ENCODE results near the gene STRC.
"Not testable (repeated sequence)": the region's sequence is repeated elsewhere in the genome, so short reads cannot be mapped to it uniquely, and the experiment has no call there.

The STRC gene

GRCh38 chr15:43562753-43563152 lies 55.8 kb downstream of the STRC start:
- DNase-seq = not testable (repeated sequence)

- DNase-seq = no peak
Measured at GRCh38 chr15:43552986-43553385, 65.6 kb downstream of the STRC start.

GRCh38 chr15:43552256-43552655 lies 66.3 kb downstream of the STRC start:
- DNase-seq = no peak

- DNase-seq = no peak
Measured at GRCh38 chr15:43550527-43551363, 67.9 kb downstream of the STRC start.

Data from AML-193 (cell line).